HG03139 (cell line): ENCODE results near the gene SDR9C7.
"Not testable (repeated sequence)": the region's sequence is repeated elsewhere in the genome, so short reads cannot be mapped to it uniquely, and the experiment has no call there.

Experiments used
- ATAC-seq: cut with Tn5 transposase; IDR thresholded peaks from one replicate; pipeline ENCODE4 v1.9.1; 2021; ENCODE audit not compliant: unreplicated experiment

The SDR9C7 gene

GRCh38 chr12:56879240-56880124 lies 54.7 kb downstream of the SDR9C7 start:
- not testable (repeated sequence) for ATAC-seq

DNA sequence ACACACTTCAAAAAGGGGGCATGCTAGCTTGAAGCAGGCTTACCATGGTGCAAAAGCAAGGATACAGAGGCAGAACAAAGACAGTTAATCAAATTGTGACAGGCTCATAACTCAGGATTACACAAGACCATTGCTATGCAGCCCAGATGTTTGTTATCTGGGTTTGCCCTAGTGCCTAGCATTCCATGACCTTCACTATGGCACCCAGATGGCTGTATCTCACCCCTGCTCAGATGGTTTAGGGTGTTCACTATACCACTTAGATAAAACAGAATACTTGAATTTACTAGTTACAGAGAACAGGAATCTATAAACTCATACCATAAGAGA lies 56.2 kb downstream of the SDR9C7 start:
- ATAC-seq = no peak

- ATAC-seq = no peak
Measured at GRCh38 chr12:56877195-56878009, 56.8 kb downstream of the SDR9C7 start.

DNA sequence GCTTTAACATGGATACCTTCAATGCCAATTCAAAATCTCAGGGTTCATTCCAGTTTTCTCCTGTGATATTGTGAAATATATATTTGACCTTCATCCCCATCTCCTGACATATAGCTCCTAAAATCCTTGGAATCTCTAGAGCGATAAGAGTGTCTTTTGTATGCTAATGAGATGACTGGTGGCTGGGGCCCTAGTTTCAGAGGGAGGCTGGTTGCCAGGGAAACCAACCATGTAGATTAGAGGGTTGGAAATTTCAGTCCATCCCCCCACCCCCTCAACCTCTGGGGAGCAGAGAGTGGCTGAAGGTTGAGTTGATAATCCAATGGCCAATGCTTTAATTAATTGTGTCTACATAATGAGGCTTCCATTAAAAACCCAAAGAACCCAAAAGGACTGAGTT lies 59.4 kb downstream of the SDR9C7 start:
- ATAC-seq = no peak

GRCh38 chr12:56873382-56873781 lies 60.8 kb downstream of the SDR9C7 start:
- ATAC-seq = no peak
